HEK293 (cell line): ENCODE data around the gene REN.

Source experiments
- ZNF670 ChIP-seq: fragments of 450-650 bp; formaldehyde crosslinking; IDR thresholded peaks from 2 replicates; pipeline ENCODE4 v1.5.1; 2016; ENCODE audit warnings: missing biosample characterization, missing genetic modification characterization, low read depth
- ZXDB ChIP-seq: fragments of 450-650 bp; formaldehyde crosslinking; IDR thresholded peaks from 2 replicates; pipeline ENCODE4 v1.5.1; 2016; ENCODE audit warnings: missing biosample characterization, missing genetic modification characterization
- TF ChIP-seq, protein P1 (sequence below): fragments of 450-650 bp; formaldehyde crosslinking; IDR thresholded peaks from 2 replicates; pipeline ENCODE4 v1.5.1; 2016; ENCODE audit warnings: missing biosample characterization, missing genetic modification characterization

GRCh38 chr1:204172404-204173029 lies 6.4 kb upstream of the REN start:
- TF ChIP-seq ZNF670 (tag by site-specific recombination) (no peak), ZXDB (tag by site-specific recombination) (no peak)
- TF ChIP-seq, protein P1, sequence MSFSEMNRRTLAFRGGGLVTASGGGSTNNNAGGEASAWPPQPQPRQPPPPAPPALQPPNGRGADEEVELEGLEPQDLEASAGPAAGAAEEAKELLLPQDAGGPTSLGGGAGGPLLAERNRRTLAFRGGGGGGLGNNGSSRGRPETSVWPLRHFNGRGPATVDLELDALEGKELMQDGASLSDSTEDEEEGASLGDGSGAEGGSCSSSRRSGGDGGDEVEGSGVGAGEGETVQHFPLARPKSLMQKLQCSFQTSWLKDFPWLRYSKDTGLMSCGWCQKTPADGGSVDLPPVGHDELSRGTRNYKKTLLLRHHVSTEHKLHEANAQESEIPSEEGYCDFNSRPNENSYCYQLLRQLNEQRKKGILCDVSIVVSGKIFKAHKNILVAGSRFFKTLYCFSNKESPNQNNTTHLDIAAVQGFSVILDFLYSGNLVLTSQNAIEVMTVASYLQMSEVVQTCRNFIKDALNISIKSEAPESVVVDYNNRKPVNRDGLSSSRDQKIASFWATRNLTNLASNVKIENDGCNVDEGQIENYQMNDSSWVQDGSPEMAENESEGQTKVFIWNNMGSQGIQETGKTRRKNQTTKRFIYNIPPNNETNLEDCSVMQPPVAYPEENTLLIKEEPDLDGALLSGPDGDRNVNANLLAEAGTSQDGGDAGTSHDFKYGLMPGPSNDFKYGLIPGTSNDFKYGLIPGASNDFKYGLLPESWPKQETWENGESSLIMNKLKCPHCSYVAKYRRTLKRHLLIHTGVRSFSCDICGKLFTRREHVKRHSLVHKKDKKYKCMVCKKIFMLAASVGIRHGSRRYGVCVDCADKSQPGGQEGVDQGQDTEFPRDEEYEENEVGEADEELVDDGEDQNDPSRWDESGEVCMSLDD (tag by site-specific recombination) = no peak
